Neural progenitor cell (in vitro differentiated cells): Measurements from ENCODE around the gene TBC1D30. TPM values are rescaled to one million over a fixed set of nuclear protein-coding genes. Genes with fewer than 3 reads are reported as not detected.
"Not testable (repeated sequence)": the region's sequence is repeated elsewhere in the genome, so short reads cannot be mapped to it uniquely, and the experiment has no call there.

Experiments
- DNase-seq: peaks from one replicate; pipeline ENCODE4 v3.0.0-alpha.2; 2016; ENCODE audit warnings: low spot score
- H2AFZ ChIP-seq: fragments of 200-600 bp; sonication (generic); replicated peaks from 2 replicates; pipeline ENCODE4 v1.6.1; 2016; ENCODE audit warnings: antibody characterized with exemption
- H3F3A ChIP-seq: fragments of 200-600 bp; sonication (generic); 2 replicates; pipeline ENCODE4 v1.6.1; 2016; ENCODE audit warnings: antibody characterized with exemption, low read depth
- H3K27ac ChIP-seq: fragments of 200-600 bp; sonication (generic); 2 replicates; pipeline ENCODE4 v1.5.1; 2016; ENCODE audit warnings: mild to moderate bottlenecking
- H3K27me3 ChIP-seq: fragments of 200-600 bp; sonication (generic); 2 replicates; pipeline ENCODE4 v1.6.1; 2016; ENCODE audit warnings: mild to moderate bottlenecking, moderate library complexity
- H3K36me3 ChIP-seq: fragments of 200-600 bp; sonication (generic); 2 replicates; pipeline ENCODE4 v1.5.1; 2016
- H3K4me1 ChIP-seq: fragments of 200-600 bp; sonication (generic); 2 replicates; pipeline ENCODE4 v1.6.1; 2016; ENCODE audit warnings: mixed run types
- H3K4me2 ChIP-seq: fragments of 200-600 bp; sonication (generic); 2 replicates; pipeline ENCODE4 v1.6.1; 2016
- H3K4me3 ChIP-seq: fragments of 200-600 bp; sonication (generic); 2 replicates; pipeline ENCODE4 v1.5.1; 2016
- H3K79me2 ChIP-seq: fragments of 200-600 bp; sonication (generic); 2 replicates; pipeline ENCODE4 v1.6.1; 2016; ENCODE audit warnings: low read depth
- H3K9ac ChIP-seq: fragments of 200-600 bp; sonication (generic); 2 replicates; pipeline ENCODE4 v1.6.1; 2016
- H3K9me3 ChIP-seq: fragments of 200-600 bp; sonication (generic); 2 replicates; pipeline ENCODE4 v1.5.1; 2016; ENCODE audit warnings: low read depth
- H4K20me1 ChIP-seq: fragments of 200-600 bp; sonication (generic); 2 replicates; pipeline ENCODE4 v1.6.1; 2016; ENCODE audit warnings: low read depth
- H3K27ac Mint-ChIP-seq: 3 replicates; pipeline ENCODE4 v1.8.0; 2021; ENCODE audit warnings: mixed read lengths
- H3K27me3 Mint-ChIP-seq: 2 replicates; pipeline ENCODE4 v1.8.0; 2022; ENCODE audit warnings: low read depth, mild to moderate bottlenecking, inconsistent platforms, moderate library complexity, mixed read lengths; ENCODE audit not compliant: insufficient read depth
- H3K36me3 Mint-ChIP-seq: 3 replicates; pipeline ENCODE4 v1.8.0; 2021; ENCODE audit warnings: mixed read lengths
- H3K4me1 Mint-ChIP-seq: 3 replicates; pipeline ENCODE4 v1.8.0; 2021; ENCODE audit warnings: mixed read lengths
- H3K4me3 Mint-ChIP-seq: 3 replicates; pipeline ENCODE4 v1.8.0; 2021; ENCODE audit warnings: mild to moderate bottlenecking, moderate library complexity, mixed read lengths
- H3K9me3 Mint-ChIP-seq: 3 replicates; pipeline ENCODE4 v1.8.0; 2020; ENCODE audit warnings: mixed read lengths
- EZH2 ChIP-seq: fragments of 200-600 bp; sonication (generic); IDR thresholded peaks from 2 replicates; pipeline ENCODE4 v1.6.1; 2017; ENCODE audit warnings: antibody characterized with exemption, mild to moderate bottlenecking, moderate library complexity
- EZH2phosphoT487 ChIP-seq: fragments of 200-600 bp; sonication (generic); IDR thresholded peaks from 2 replicates; pipeline ENCODE4 v1.6.1; 2017; ENCODE audit warnings: antibody characterized with exemption
- total RNA-seq: library from RNA; depleted of rRNA; stranded (reverse); fragments of >200 nt; gene quantifications from 2 replicates; pipeline ENCODE4 v1.2.3, GENCODE V29; 2015; ENCODE audit warnings: low replicate concordance
- TF ChIP-seq, protein P1 (sequence below): fragments of 200-600 bp; sonication (generic); IDR thresholded peaks from 2 replicates; pipeline ENCODE4 v1.5.1; 2017; ENCODE audit warnings: antibody characterized with exemption, mild to moderate bottlenecking

The TBC1D30 gene
- total RNA-seq, 1 donor from 2014 or later: 9.7 TPM

- no peaks in the 10 kb centered on the region for H3K9me3 Mint-ChIP-seq
- Histone ChIP-seq H3K4me3 (no peak overlapping the region), H2AFZ (no peak overlapping the region), H3K36me3 (no peaks in the 10 kb centered on the region), H4K20me1 (no peaks in the 10 kb centered on the region), H3K4me1 (no peaks in the 10 kb centered on the region), H3F3A (no peaks in the 10 kb centered on the region), H3K79me2 (no peaks in the 10 kb centered on the region), H3K9me3 (no peaks in the 10 kb centered on the region), H3K9ac (no peak overlapping the region), H3K27me3 (no peaks in the 10 kb centered on the region), H3K4me2 (no peak overlapping the region), H3K27ac (no peak overlapping the region)
- no peak for TF ChIP-seq EZH2
- TF ChIP-seq EZH2phosphoT487: no peak
- TF ChIP-seq, protein P1, sequence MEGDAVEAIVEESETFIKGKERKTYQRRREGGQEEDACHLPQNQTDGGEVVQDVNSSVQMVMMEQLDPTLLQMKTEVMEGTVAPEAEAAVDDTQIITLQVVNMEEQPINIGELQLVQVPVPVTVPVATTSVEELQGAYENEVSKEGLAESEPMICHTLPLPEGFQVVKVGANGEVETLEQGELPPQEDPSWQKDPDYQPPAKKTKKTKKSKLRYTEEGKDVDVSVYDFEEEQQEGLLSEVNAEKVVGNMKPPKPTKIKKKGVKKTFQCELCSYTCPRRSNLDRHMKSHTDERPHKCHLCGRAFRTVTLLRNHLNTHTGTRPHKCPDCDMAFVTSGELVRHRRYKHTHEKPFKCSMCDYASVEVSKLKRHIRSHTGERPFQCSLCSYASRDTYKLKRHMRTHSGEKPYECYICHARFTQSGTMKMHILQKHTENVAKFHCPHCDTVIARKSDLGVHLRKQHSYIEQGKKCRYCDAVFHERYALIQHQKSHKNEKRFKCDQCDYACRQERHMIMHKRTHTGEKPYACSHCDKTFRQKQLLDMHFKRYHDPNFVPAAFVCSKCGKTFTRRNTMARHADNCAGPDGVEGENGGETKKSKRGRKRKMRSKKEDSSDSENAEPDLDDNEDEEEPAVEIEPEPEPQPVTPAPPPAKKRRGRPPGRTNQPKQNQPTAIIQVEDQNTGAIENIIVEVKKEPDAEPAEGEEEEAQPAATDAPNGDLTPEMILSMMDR: no peak
- no peak overlapping the region for H3K4me3 Mint-ChIP-seq
- no peaks in the 10 kb centered on the region for H3K36me3 Mint-ChIP-seq
- H3K27ac Mint-ChIP-seq: no peak overlapping the region
- no peak for DNase-seq
- no peaks in the 10 kb centered on the region for H3K27me3 Mint-ChIP-seq
- no peaks in the 10 kb centered on the region for H3K4me1 Mint-ChIP-seq
Observed at GRCh38 chr12:64837427-64837826, 13.0 kb downstream of the TBC1D30 start.

DNA sequence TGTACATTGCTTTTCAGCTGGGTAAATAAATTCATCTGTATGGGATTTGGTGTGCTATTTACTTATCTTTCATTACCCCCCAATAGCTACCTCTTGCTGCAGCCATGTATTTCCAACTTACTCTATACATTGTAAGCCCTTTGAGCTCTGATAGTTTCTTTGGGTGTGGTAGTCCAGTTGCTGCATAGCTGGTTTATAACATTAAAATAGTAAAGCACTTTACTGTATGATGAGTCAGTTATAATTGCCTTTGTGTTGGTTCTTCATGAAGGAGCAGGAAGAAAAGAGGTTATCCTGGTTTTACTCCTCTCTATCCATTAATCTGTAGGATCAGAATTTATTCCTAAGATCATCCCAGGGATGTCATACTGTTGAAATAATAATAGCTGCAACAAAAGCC is 15.7 kb downstream of the TBC1D30 start:
- H3K36me3 ChIP-seq: no peaks in the 10 kb centered on the region
- no peaks in the 10 kb centered on the region for H3K27me3 ChIP-seq
- no peaks in the 10 kb centered on the region for H3K4me1 ChIP-seq
- H2AFZ ChIP-seq: no peak overlapping the region
- no peaks in the 10 kb centered on the region for H4K20me1 ChIP-seq
- Mint-ChIP-seq H3K4me3 (no peak overlapping the region), H3K9me3 (no peaks in the 10 kb centered on the region), H3K4me1 (no peaks in the 10 kb centered on the region), H3K27me3 (peaks cover 2% of the 10 kb centered on the region), H3K27ac (no peak overlapping the region), H3K36me3 (no peaks in the 10 kb centered on the region)
- no peak overlapping the region for H3K27ac ChIP-seq
- H3K79me2 ChIP-seq: no peaks in the 10 kb centered on the region
- H3K4me2 ChIP-seq: no peak overlapping the region
- no peak for DNase-seq
- H3F3A ChIP-seq: no peaks in the 10 kb centered on the region
- TF ChIP-seq EZH2phosphoT487 (no peak), EZH2 (no peak)
- TF ChIP-seq, protein P1: no peak
- H3K9me3 ChIP-seq: no peaks in the 10 kb centered on the region
- H3K4me3 ChIP-seq: no peak overlapping the region
- no peak overlapping the region for H3K9ac ChIP-seq

GRCh38 chr12:64840949-64841717 is 16.7 kb downstream of the TBC1D30 start:
- H3K9ac ChIP-seq: no peak overlapping the region
- no peaks in the 10 kb centered on the region for H3F3A ChIP-seq
- H3K79me2 ChIP-seq: no peaks in the 10 kb centered on the region
- Mint-ChIP-seq H3K27ac (no peak overlapping the region), H3K4me1 (no peaks in the 10 kb centered on the region), H3K4me3 (no peak overlapping the region), H3K9me3 (no peaks in the 10 kb centered on the region), H3K36me3 (no peaks in the 10 kb centered on the region), H3K27me3 (peaks cover 4% of the 10 kb centered on the region)
- no peaks in the 10 kb centered on the region for H3K4me1 ChIP-seq
- H4K20me1 ChIP-seq: no peaks in the 10 kb centered on the region
- H3K27me3 ChIP-seq: no peaks in the 10 kb centered on the region
- H3K36me3 ChIP-seq: no peaks in the 10 kb centered on the region
- no peak overlapping the region for H3K4me2 ChIP-seq
- H3K9me3 ChIP-seq: no peaks in the 10 kb centered on the region
- TF ChIP-seq, protein P1: no peak
- no peak for TF ChIP-seq EZH2phosphoT487
- no peak for TF ChIP-seq EZH2
- H3K27ac ChIP-seq: no peak overlapping the region
- H3K4me3 ChIP-seq: no peak overlapping the region
- DNase-seq: no peak
- no peak overlapping the region for H2AFZ ChIP-seq

GRCh38 chr12:64848409-64848808 is 24.0 kb downstream of the TBC1D30 start:
- not testable (repeated sequence) for H3K27ac Mint-ChIP-seq, H3K36me3 Mint-ChIP-seq, H4K20me1 ChIP-seq, H3K4me3 Mint-ChIP-seq, H3K27me3 ChIP-seq, H3K9me3 ChIP-seq, H3K27ac ChIP-seq, H3K36me3 ChIP-seq, H3K4me2 ChIP-seq, H2AFZ ChIP-seq, H3F3A ChIP-seq, H3K4me1 Mint-ChIP-seq, DNase-seq, H3K79me2 ChIP-seq, H3K9ac ChIP-seq, H3K4me3 ChIP-seq, H3K27me3 Mint-ChIP-seq, H3K4me1 ChIP-seq
- peaks cover 15% of the 10 kb centered on the region for H3K9me3 Mint-ChIP-seq
